NCI-H1694 (cell line): ENCODE results near the gene STRA6.
A peak's percentile ranks its signal among the peaks of the same experiment; 100 is the strongest.

Experiments
- DNase-seq: peaks from one replicate; lab custom pipeline; 2025; lab: John Stamatoyannopoulos, UW

STRA6 gene

DNA sequence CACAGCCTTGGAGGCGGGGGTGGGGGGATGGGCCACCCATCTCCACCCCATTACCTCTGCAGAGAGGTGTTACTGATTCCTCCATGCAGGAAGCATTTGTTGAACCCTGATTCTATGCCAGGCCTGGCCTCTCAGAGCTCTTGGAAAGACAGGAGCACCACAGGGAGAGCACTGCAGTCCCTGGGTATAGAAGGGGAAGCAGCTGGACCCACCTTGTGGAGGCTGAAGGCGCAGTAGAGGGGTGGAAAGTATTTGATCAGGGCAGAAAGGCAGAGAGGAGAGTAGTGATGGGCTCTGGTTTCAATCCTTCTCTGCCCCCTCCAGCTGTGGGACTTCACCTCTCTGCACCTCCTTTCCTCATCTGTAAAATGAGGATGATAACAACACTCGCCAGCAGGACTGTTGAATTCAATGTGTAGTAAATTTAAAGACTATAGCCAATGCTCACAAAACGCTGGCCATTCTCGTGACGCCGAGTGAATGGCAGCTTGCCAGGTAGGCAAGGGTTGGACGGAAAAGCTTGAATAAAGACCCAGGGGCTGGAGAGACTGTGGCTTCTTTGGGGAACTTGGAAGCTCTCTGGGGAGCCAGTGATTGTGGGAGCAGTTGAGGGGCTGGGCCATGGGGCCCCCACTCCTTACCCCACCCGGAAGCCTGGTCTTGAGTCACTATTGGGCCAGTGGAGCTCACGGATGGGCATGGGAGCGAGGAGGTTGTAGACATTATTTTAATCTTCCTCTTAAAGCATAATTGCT lies 25.6 kb upstream of the STRA6 start:
- no peak for DNase-seq

DNA sequence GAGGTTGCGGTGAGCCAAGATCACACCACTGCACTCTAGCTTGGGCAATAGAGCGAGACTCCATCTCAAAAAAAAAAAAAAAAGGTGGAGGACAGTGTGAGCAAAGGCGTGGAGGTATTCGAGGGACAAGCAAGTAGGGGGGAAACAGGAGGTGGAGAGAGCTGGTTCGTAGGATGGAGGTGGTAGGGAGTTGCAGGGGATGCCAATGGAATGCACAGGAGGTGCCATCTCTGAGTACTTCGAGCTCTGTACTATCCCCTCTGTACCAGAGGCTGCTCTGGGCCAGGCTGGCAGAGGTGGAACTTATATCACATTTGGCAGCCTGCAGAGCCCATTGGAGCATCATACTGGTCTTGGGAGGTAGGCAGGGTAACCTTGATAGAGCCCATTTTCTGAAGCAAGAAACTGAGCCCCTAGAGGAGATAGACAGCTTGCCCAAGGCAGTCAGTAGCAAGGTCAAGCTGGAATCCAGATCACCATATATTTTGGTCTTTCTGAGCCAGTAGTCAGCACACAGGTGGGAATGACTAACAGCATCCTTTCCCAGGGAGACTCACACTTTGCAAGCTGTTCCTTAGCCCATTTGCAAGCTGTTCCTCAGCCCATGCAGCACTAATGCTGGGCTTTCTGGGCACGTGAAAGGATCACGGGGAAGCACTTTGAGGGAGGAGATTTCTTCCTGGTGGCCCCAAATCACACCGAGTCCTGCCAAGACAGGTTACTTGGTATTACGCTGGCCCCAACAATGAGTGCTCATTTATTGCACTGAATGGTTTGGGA lies 24.4 kb upstream of the STRA6 start:
- DNase-seq, result peak; percentile 59

DNA sequence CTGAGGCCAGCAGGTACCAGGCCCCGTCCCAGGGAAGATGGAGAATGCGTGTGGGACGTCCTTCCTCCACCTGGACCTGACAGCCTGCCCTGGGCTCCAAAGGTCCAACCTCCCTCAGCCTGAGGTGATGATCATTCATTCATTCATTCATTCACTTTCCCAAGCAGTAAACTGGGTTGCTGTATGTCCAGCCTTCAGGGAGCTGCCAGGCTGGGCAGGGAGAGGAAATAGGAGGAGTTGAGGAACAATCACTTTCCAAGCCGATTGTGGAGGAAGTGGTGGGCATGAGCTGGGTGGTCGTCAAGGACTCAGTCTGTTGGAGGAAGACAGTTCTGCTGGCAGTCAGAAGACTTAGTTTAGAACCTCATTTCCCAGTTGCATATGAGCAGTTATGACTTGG lies 23.3 kb upstream of the STRA6 start:
- no peak for DNase-seq

DNA sequence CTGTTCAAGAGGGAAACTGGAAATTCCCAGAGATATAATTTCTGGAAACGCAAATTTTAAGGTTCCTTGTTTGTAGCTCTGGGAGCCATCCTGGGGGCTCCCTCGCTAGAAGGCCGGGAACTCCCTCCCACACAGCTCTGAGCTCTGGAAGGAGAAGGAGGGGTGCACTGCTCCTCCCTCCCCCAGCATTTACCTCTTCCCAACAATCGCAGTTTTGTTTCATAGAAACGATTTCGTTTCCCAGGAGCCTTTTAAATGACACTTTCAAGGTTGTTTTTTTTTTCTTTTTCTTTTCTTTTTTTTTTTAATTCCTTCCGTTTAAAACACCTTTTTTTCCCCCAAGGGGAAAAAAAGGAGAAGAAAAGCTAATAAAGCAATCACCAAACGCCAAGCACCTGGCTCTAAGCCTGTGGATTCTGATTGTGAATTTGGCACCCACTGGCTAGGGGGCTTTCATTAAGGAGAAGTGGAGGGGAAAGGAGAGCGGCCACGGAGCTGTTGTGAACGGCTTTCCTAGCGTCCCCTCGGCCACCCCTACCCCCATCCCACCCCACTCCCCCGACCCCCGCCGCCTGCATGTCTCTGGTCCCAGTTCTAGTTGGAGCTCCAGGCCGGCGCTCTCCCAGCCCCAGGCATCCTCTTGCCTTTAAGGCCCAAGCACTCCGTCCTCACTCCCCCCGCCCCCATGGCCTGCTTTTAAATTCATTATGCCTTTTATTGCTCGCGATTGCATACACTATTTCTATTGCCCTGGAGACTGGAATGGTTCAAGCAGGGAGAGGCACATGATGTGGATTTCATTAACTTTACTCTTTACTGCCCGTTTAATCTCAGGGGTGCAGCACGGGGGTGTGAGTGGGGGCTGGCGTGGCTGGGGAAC lies 19.9 kb upstream of the STRA6 start:
- DNase-seq, result peak; percentile 11

DNA sequence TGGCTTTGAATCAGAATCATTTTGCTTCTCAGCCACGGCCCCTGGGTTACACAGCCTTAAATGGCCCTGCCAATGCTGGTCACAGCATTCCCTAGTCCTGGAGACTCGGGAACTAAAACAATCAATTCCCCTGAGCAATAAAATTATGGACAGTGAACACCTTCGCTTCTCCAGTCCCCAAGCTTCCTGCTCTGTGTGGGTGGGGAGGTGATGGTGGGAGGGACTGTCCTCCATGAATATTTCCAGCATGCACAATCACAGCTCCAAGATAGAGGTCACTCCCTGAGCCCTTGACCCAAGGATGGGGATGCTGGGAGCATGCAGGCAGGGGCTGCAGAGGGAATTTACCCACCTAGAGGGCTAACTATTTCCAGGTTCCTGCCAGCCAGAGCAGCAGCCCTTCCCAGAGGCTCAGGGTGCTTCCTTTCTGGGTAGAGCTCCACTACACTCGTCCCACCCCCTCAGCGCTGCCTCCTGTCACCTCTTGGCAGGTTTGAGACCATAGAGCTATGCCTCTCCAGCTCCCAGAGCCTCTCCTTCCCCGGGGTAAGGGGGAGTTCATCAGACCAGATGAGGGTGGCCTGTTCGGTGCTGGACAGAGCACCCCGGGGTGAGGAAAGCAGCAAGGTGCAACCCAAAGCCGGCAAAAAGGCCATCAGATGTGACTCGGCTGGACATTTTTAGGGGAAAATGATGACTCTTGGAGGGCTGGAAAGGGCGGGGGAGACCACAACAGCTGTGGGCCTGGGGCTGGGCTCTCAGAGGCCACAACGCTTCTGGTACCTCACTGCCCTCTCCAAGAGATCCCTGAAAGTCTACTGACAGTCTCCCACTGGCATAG lies 19.0 kb upstream of the STRA6 start:
- peak; percentile 33 for DNase-seq

DNA sequence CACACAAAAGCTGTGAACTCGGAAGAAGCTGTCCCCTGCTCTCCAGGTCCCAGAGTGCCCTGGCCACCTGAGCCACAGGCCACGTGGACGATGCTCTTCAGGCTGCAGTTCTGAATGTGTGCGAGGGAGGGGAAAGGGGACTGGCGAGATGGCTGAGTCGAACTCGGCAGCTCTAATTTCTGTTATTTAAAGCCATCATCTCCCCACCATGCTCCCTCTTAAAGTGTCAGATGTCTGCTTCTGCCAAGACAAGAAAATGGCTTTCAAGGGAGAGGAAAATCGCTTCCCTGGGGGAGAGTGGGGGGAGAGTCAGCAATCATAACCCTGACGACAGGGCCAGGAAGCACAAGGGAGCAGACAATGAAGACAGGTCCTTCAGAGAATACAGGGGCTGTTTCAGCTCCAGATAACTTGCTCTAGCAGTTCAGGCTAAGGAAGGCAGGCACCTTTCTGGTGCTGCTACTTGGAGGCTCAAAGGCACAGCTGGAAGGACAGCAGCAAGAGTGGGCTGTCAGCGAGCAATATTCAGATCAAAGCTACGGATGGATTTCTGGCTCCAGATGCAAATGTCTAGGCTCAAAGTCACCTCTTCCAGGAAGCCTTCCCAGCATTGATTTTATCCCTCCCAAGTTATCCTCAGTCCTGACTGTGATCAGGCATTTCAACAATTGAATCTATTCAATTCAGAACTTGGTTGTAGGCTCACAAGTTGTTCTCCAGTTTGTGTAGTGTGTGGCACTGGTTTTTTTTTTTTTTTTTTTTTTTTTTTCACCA lies 18.1 kb upstream of the STRA6 start:
- DNase-seq, result no peak

DNA sequence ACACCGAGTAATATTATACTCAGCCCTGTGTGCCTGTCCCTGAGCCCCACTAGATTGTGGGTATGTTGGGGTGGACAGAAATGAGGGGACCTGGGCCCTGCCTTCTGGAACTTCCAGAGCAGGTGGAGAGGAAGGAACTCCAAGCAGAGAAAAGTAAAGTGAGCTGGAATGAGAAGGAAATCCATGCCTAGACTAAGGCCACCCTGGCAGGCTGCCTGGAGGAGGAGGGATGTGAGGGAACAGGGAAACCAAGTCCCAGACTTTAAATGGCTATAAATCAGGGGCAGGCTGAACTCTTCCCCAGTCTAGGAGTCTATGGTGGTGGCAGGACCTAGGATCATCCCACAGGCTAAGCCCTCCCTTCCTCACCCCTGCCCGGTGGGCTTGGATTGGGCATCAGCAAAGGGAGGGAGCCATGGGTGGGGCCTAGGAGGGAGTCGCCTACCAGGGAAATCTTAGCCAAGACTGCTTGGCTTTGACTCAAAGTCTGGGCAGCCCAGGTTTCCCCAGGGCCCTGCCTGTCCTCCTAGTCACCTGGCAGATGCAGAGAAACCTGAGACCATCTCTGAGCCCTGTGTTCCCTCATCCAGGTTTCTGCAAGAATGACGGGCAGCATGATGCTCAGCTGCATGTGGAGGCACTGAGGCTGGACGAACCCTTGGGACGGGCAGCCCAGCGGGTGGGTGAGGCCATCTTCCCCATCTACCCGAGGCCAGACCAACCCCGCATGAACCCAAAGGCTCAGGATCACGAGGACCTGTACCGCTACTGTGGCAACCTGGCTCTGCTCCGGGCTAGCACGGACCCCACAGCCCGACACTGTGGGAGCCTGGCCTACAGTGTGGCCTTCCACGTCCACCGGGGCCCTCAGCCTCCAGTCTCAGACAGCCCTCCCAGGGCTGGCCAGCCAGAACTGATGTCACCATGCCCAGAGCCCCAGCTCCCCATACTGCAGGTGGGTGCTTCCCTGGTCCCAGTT lies 15.6 kb upstream of the STRA6 start:
- DNase-seq, result no peak

DNA sequence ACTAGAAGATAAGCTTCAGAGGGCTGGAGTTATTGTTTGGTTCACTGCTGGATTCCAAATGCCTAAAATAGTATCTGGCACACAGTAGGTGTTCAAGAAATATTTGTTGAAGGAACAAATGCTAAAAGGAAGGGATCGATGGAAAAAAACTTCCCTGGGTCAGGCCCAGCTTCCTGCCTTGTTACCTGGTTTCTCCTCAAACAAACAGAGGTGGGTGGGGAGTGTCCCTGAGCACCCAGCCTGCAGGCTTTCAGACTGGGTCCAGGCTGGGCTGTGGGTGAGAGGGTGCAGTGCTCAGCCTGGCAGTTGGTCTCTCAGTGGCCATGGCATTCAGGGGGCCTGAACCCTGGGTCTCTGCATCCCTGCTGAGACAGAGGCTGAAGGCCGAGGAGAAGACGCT lies 14.4 kb upstream of the STRA6 start:
- no peak for DNase-seq

DNA sequence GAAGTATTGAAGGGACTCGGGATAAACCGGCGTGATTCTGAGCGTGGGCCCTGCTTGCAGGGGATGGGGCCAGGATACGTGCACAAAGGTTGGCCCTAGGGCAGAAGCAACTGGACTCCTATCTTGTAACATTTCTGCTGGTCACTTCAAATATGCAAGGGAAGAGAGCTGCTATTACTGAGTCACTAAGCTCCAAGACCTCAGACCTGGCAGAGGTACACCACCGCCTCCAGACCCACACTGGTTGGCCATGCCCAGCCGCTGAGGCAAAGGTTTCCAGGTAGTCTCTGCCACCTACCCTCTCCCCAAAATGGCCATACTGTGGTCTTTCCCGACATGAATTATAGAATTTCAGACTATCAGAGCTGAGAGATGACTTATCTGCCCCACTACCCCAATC lies 13.4 kb upstream of the STRA6 start:
- DNase-seq, result no peak

DNA sequence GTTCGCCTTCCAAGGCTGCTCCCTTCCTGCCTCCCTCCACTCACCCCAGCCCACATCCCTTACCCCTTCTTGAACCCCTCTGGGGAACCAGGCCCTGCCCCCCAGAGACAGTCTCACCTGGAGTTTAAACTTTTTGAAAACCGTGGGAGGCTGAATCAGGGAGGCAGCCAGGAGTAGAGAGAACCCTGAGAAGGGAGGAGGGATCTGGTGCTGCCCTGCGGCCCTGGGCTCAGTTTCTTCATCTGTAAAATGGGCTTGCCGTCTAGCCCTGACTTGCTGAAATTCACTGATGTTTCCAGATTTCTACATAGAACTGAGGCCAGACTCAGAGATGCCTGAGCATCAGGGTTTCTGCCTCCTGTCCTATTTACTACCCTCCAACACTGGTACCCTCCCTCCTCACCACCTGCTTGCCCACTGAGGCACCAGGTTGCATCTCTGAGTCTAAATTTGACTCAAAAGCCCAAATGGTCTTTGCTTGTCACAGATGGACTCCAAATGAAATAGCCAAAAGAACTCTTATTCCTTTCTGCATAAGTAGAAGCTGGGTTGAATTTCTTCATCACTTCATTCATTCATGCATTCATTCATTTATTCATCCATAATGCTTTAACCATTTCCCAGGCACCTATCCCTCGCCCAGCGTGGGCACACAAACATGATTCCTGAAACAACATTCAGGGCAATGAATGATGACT lies 11.9 kb upstream of the STRA6 start:
- DNase-seq, result no peak

DNA sequence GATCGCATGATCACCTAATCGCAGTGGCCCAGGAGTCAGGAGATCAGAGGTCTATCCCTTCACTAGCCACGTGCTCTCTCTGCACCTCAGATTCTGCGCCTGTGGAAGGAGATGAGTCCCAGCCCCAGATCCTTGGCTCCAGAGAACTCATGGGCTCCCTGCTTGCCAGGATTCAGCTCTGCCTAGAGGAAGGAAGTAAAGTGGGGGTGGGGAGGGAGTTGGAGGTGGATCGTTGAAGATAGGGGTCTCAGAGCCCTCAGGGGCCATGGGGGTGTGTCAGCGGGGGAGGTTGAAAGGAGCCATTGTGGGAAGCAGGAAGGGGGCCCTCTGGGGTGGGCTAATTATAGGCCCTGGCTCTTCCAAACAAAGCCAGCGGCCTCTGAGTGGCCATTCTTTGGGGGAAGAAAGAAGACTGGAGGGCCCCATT lies 11.3 kb upstream of the STRA6 start:
- DNase-seq, result no peak

DNA sequence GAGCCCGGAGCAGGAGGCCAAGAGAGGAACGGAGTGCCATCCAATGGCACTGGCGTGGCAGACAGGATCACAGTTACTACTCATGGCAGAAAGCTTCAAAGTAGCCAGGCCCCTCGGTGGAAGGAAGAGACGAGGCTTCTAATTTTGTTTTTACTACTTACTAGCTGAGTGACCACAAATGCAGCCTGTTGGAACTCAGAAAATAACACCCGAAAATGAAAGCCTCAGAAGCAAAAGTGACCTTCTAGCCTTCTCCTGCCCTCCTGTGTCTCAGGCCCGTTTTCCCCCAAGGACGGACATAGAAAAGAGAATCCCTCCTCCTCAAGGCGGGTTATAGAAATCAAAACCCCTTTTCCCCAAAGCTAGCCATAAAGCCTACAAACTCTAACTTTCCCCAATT lies 9.9 kb upstream of the STRA6 start:
- DNase-seq, result no peak

DNA sequence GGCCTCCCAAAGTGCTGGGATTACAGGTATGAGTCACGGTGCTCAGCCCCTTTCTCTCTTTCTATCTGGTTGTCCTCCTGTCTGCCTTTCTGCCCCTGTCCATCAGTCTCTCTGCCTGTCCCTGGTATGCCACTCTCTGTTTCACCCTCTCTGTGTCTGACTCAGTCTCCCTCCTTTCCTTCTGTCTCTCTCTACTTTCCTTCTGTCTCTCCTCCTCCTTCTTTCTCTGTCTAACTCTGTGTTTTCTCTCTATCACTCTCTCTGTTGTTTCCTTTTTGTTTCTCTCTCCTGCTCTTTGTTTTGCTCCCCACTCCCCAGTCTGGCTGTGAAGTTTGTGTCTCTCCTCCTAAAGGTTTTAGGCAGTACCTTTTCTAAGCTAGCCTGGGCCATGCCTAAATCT lies 9.1 kb upstream of the STRA6 start:
- no peak for DNase-seq

DNA sequence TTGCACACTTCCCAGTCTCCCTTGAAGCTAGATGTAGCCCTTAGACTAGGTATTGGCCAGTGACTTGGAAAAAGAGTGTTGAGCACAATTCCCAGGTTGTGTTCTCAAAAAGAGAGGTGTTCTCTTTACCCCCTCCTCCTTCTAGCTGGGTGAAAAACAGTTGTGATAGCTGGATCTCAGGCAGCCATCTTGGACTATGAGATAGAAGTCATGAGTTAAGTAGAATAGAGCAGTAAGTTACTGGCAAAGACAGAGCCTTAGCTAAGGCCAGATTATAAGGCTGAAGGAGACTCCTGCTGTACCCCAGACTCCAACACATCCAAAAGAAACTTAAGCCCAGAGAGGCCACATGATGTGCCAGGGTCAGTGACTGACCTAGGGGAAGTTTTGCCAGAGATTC lies 8.1 kb upstream of the STRA6 start:
- no peak for DNase-seq

DNA sequence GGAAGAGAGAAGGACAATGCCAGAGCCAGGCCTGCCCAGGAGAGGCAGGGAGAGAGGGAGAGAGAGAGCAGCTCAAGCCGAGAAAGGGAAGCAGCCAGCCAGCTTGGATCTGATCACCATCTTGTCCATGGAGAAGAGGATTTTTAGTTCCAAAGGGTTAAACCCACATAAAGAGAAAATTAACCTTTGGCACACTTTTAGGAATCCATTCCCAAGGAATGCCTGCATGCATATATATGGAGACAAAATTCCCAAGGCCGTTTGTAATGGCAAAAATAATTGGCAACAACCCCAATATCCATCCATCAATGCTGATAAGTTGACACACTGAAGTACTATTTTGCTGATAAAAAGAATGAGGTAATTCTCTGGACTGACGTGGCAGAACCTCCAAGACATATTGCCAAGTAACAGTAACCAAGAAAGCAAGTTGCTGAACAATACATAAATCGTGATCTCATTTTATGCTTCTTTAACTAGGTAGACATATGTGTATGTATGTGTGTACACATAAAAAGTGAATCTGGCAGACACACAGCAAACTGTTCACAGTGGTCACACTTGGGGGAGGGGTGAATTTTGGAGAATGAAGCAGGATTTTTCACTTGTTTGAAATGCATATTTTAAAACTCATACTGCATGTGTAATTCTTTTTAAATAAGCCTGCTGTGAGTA lies 7.5 kb upstream of the STRA6 start:
- DNase-seq, result no peak

DNA sequence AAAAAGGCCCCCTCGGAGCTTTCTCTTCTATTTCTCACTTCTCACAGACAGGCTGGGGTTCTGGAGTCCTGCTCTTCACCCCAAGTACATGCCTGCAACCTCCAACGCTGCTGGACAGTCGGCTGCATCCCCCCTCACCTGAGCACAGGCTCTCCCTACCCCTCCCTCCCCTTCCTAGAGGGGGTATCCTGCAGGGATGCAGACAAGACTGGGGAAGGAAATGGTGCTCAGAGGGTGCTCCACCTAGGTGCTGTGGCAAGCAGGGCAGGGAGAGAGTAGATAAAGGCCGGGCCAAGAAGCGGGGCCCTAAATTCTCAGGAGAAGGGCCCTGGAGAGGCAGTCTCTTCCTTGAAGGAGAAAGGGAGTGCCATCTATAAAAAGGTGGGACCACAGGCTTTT lies 7.0 kb upstream of the STRA6 start:
- no peak for DNase-seq

DNA sequence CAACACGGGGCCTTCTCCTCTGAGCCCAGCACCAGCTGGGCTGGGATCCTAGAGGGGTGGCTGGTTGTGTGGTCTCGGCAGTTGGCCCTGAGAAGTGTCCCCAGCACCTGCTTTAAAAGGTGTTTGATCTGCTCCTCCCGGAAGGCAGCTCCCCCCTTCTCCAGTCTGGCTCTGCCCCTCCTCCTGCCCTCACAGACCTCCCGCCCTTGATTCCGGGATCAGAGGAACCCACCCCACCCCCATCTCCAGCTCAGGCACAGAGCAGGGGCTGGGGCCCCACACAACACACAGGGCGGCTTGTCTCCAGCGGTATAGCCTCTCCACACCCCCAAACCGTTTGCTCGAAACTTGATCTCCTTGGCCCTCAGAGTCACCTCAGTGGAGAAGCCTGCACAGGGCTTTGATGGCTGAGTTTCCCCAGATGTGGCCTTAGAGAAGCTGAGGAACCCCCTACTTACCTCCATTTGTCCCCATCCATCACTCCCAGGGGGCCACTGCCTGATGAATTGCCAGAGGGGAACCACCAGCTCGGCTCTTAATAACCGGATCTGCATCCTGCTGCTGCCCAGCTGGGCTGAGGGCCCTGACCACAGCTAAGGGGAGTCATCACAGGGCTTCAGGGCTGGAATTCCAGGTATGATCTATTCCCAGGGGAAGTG lies 6.4 kb upstream of the STRA6 start:
- no peak for DNase-seq

DNA sequence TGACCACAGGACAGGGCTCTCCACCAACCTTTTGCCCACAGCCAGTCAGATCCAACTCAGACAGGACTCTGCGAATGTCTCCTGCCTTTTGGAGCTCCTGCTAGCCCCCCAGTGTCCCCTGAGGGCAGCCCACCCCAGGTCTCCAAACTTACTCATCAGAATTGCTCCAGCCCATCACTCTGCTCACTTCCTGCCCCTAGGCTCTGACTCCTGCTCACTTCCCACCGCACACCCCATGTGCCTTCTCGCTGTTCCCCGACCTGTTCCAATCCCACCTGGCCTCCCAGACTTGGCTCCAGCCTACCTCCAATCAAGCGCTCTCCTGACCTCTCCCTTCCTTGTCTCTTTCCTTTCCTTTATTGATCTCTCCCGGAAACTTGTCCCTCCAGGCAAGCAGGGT lies 5.9 kb upstream of the STRA6 start:
- DNase-seq, result no peak
